HEK293 (cell line): ENCODE measurements around the gene JMJD6.

Experiments used
- CTCF ChIA-PET: fragments of 350-600 bp; formaldehyde crosslinking; extraction: SDS; loops from one replicate; lab custom pipeline; 2021; ENCODE audit warnings: antibody characterized with exemption; lab: Yijun Ruan, JAX
- POLR2A ChIA-PET: fragments of 300-600 bp; formaldehyde crosslinking; extraction: SDS; loops from one replicate; lab custom pipeline; 2020; ENCODE audit warnings: antibody characterized with exemption, inconsistent platforms; lab: Yijun Ruan, JAX
- H3K27ac ChIP-seq: fragments of 200-500 bp; sonication (Bioruptor generic); 2 replicates; pipeline ENCODE4 v1.5.1; 2014; ENCODE audit warnings: low read depth, low read length, control low read depth, inconsistent platforms; ENCODE audit errors: extremely low read depth
- H3K36me3 ChIP-seq, 2 experiments: fragments of 200-500 bp in 1 of 2; sonication (Bioruptor generic) in 1 of 2; 1 replicate in 1 of 2; 2 replicates in 1 of 2; pipeline ENCODE4 v1.5.1; 2014 to 2017; ENCODE audit warnings: inconsistent platforms in 2 of 2, low read length in 2 of 2; ENCODE audit not compliant: control insufficient read depth in 2 of 2, insufficient read depth in 1 of 2
- H3K4me1 ChIP-seq: fragments of 200-500 bp; sonication (Bioruptor generic); 2 replicates; pipeline ENCODE4 v1.5.1; 2014; ENCODE audit warnings: mild to moderate bottlenecking, low read length, inconsistent platforms; ENCODE audit not compliant: control insufficient read depth, insufficient read depth
- H3K4me3 ChIP-seq: 2 replicates; pipeline ENCODE4 v1.5.1; 2011; ENCODE audit warnings: low read depth, mild to moderate bottlenecking, control low read depth, low read length, moderate library complexity
- H3K9me3 ChIP-seq: fragments of 200-500 bp; sonication (Bioruptor generic); 2 replicates; pipeline ENCODE4 v1.5.1; 2014; ENCODE audit warnings: low read depth, low read length, inconsistent platforms; ENCODE audit not compliant: control insufficient read depth, insufficient read depth
- BCL11A ChIP-seq: fragments of 450-650 bp; formaldehyde crosslinking; IDR thresholded peaks from 2 replicates; pipeline ENCODE4 v1.5.1; 2016; ENCODE audit warnings: low read depth, missing biosample characterization, missing genetic modification characterization
- GLIS1 ChIP-seq: fragments of 450-650 bp; formaldehyde crosslinking; IDR thresholded peaks from 2 replicates; pipeline ENCODE4 v1.5.1; 2016; ENCODE audit warnings: missing biosample characterization, missing genetic modification characterization
- PBX3 ChIP-seq: sonication (generic); formaldehyde crosslinking; IDR thresholded peaks from 2 replicates; pipeline ENCODE4 v1.8.1; 2022; ENCODE audit warnings: mild to moderate bottlenecking, moderate library complexity, missing genetic modification reagents
- PRDM1 ChIP-seq: fragments of 450-650 bp; formaldehyde crosslinking; IDR thresholded peaks from 2 replicates; pipeline ENCODE4; 2016; ENCODE audit warnings: missing biosample characterization, missing genetic modification characterization
- ZBTB26 ChIP-seq: fragments of 450-650 bp; formaldehyde crosslinking; optimal IDR thresholded peaks from 2 replicates; pipeline ENCODE3; 2016; ENCODE audit warnings: missing biosample characterization, mild to moderate bottlenecking, missing genetic modification characterization
- ZBTB8A ChIP-seq: fragments of 450-650 bp; formaldehyde crosslinking; IDR thresholded peaks from 2 replicates; pipeline ENCODE4 v1.5.1; 2016; ENCODE audit warnings: missing biosample characterization, missing genetic modification characterization
- ZFP37 ChIP-seq: fragments of 450-650 bp; formaldehyde crosslinking; IDR thresholded peaks from 2 replicates; pipeline ENCODE4 v1.5.1; 2016; ENCODE audit warnings: missing biosample characterization, missing genetic modification characterization
- ZNF473 ChIP-seq: fragments of 450-650 bp; formaldehyde crosslinking; IDR thresholded peaks from 2 replicates; pipeline ENCODE4 v1.5.1; 2017; ENCODE audit warnings: missing biosample characterization, missing genetic modification characterization
- ZNF600 ChIP-seq: fragments of 450-650 bp; formaldehyde crosslinking; IDR thresholded peaks from 2 replicates; pipeline ENCODE4 v1.5.1; 2016; ENCODE audit warnings: missing biosample characterization, missing genetic modification characterization
- ZNF843 ChIP-seq: fragments of 450-650 bp; formaldehyde crosslinking; IDR thresholded peaks from 2 replicates; pipeline ENCODE4 v1.5.1; 2016; ENCODE audit warnings: missing biosample characterization, missing genetic modification characterization
- ZSCAN30 ChIP-seq: fragments of 450-650 bp; IDR thresholded peaks from 2 replicates; pipeline ENCODE4 v1.5.1; 2018; ENCODE audit warnings: missing biosample characterization, mild to moderate bottlenecking, missing genetic modification characterization, moderate library complexity
- ZSCAN5A ChIP-seq: fragments of 450-650 bp; formaldehyde crosslinking; IDR thresholded peaks from 2 replicates; pipeline ENCODE4 v1.5.1; 2016; ENCODE audit warnings: missing biosample characterization, missing genetic modification characterization
- TF ChIP-seq, protein P1 (sequence below): fragments of 450-650 bp; formaldehyde crosslinking; IDR thresholded peaks from 2 replicates; pipeline ENCODE4 v1.5.1; 2016; ENCODE audit warnings: missing biosample characterization, missing genetic modification characterization
- TF ChIP-seq, protein P2 (sequence below): fragments of 450-650 bp; formaldehyde crosslinking; IDR thresholded peaks from 2 replicates; pipeline ENCODE4 v1.5.1; 2016; ENCODE audit warnings: missing biosample characterization, missing genetic modification characterization
- TF ChIP-seq, protein P3 (sequence below): fragments of 450-650 bp; formaldehyde crosslinking; IDR thresholded peaks from 2 replicates; pipeline ENCODE4 v1.5.1; 2016; ENCODE audit warnings: missing biosample characterization, missing genetic modification characterization, borderline replicate concordance
- TF ChIP-seq, protein P4 (sequence below): fragments of 450-650 bp; formaldehyde crosslinking; IDR thresholded peaks from 2 replicates; pipeline ENCODE4 v1.5.1; 2017; ENCODE audit warnings: missing biosample characterization, missing genetic modification characterization
- TF ChIP-seq, protein P5 (sequence below): fragments of 450-650 bp; formaldehyde crosslinking; IDR thresholded peaks from 2 replicates; pipeline ENCODE4 v1.5.1; 2016; ENCODE audit warnings: missing biosample characterization, missing genetic modification characterization, borderline replicate concordance

The JMJD6 gene

DNA sequence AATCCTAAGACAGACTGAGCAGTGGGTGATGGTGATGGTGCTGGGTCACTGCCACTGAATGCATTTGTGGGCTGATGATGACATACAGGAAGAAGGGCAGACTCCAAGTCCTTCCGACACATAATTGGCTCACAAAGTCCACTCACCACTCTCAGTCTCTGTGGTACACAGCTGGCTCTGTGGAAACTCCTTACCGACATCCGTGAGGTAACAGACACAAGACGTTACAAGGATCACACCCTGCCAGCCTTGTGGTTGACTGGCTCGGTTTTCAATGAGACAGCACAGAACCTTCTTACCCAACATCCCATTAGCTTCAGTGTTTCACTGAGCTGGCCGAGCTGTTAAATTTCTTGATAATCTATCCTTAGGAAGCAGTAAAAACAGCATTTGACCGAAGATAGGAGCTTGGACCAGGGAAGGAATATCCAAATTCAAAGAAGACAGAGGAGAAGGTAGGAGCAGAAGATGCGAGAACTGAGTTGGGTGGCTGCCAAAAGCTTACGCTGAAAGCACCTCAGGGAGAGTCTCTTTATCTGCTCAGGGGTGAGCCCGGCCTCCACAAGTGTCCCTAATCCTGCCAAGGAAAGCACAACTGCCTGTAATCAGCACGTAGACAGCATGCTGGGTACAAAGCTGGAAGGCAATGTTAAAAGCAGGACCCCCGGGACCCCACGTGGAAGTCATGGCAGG, 10.1 kb downstream of the JMJD6 start:
- H3K36me3 ChIP-seq: peaks cover 42 to 81% of the 10 kb centered on the region in 2 experiments
- H3K4me1 ChIP-seq: peaks cover 32% of the 10 kb centered on the region
- CTCF ChIA-PET: interaction anchor here (0.5 to 9.8 kb wide), 14 partner anchors 10 to 1261 kb away, joined by 3 to 175 read pairs (median 6); partner anchors contain the start of genes JMJD6 and METTL23
- no peaks in the 10 kb centered on the region for H3K9me3 ChIP-seq
- POLR2A ChIA-PET: interaction anchor here (0.5 to 3.1 kb wide), 14 partner anchors 8 to 1720 kb away, joined by 3 to 22 read pairs (median 4); partner anchors contain the start of genes JMJD6, METTL23 and MFSD11
- peak overlapping the region; percentile 70 for H3K27ac ChIP-seq
- H3K4me3 ChIP-seq: no peak overlapping the region
- TF ChIP-seq, protein P1, sequence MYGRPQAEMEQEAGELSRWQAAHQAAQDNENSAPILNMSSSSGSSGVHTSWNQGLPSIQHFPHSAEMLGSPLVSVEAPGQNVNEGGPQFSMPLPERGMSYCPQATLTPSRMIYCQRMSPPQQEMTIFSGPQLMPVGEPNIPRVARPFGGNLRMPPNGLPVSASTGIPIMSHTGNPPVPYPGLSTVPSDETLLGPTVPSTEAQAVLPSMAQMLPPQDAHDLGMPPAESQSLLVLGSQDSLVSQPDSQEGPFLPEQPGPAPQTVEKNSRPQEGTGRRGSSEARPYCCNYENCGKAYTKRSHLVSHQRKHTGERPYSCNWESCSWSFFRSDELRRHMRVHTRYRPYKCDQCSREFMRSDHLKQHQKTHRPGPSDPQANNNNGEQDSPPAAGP (tag by site-specific recombination): no peak; the same call in 1 of the 2 replicates
- TF ChIP-seq, protein P2, sequence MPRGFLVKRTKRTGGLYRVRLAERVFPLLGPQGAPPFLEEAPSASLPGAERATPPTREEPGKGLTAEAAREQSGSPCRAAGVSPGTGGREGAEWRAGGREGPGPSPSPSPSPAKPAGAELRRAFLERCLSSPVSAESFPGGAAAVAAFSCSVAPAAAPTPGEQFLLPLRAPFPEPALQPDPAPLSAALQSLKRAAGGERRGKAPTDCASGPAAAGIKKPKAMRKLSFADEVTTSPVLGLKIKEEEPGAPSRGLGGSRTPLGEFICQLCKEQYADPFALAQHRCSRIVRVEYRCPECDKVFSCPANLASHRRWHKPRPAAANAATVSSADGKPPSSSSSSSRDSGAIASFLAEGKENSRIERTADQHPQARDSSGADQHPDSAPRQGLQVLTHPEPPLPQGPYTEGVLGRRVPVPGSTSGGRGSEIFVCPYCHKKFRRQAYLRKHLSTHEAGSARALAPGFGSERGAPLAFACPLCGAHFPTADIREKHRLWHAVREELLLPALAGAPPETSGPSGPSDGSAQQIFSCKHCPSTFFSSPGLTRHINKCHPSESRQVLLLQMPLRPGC: 0 out of 2 replicates have a peak, but pooled peaks have one; percentile 12
- TF ChIP-seq ZNF473 (tag by site-specific recombination) (no peak), PRDM1 (tag by site-specific recombination) (peak; percentile 47; the same call in 1 of the 2 replicates), ZBTB8A (tag by site-specific recombination) (peak; percentile 47; the same call in 1 of the 2 replicates), ZSCAN5A (no peak), GLIS1 (peak; percentile 78), ZNF843 (tag by site-specific recombination) (peak; percentile 59; the same call in 1 of the 2 replicates), PBX3 (CRISPR knock-in tag) (no peak), ZFP37 (tag by site-specific recombination) (no peak), BCL11A (tag by site-specific recombination) (no peak), ZBTB26 (tag by site-specific recombination) (no peak), ZSCAN30 (tag by site-specific recombination) (peak; percentile 53), ZNF600 (tag by site-specific recombination) (peak; percentile 98)
- TF ChIP-seq, protein P3, sequence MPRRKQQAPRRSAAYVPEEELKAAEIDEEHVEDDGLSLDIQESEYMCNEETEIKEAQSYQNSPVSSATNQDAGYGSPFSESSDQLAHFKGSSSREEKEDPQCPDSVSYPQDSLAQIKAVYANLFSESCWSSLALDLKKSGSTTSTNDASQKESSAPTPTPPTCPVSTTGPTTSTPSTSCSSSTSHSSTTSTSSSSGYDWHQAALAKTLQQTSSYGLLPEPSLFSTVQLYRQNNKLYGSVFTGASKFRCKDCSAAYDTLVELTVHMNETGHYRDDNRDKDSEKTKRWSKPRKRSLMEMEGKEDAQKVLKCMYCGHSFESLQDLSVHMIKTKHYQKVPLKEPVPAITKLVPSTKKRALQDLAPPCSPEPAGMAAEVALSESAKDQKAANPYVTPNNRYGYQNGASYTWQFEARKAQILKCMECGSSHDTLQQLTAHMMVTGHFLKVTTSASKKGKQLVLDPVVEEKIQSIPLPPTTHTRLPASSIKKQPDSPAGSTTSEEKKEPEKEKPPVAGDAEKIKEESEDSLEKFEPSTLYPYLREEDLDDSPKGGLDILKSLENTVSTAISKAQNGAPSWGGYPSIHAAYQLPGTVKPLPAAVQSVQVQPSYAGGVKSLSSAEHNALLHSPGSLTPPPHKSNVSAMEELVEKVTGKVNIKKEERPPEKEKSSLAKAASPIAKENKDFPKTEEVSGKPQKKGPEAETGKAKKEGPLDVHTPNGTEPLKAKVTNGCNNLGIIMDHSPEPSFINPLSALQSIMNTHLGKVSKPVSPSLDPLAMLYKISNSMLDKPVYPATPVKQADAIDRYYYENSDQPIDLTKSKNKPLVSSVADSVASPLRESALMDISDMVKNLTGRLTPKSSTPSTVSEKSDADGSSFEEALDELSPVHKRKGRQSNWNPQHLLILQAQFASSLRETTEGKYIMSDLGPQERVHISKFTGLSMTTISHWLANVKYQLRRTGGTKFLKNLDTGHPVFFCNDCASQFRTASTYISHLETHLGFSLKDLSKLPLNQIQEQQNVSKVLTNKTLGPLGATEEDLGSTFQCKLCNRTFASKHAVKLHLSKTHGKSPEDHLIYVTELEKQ: no peak
- TF ChIP-seq, protein P4, sequence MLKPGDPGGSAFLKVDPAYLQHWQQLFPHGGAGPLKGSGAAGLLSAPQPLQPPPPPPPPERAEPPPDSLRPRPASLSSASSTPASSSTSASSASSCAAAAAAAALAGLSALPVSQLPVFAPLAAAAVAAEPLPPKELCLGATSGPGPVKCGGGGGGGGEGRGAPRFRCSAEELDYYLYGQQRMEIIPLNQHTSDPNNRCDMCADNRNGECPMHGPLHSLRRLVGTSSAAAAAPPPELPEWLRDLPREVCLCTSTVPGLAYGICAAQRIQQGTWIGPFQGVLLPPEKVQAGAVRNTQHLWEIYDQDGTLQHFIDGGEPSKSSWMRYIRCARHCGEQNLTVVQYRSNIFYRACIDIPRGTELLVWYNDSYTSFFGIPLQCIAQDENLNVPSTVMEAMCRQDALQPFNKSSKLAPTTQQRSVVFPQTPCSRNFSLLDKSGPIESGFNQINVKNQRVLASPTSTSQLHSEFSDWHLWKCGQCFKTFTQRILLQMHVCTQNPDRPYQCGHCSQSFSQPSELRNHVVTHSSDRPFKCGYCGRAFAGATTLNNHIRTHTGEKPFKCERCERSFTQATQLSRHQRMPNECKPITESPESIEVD (tag by site-specific recombination): peak; percentile 32; the same call in 1 of the 2 replicates
- TF ChIP-seq, protein P5, sequence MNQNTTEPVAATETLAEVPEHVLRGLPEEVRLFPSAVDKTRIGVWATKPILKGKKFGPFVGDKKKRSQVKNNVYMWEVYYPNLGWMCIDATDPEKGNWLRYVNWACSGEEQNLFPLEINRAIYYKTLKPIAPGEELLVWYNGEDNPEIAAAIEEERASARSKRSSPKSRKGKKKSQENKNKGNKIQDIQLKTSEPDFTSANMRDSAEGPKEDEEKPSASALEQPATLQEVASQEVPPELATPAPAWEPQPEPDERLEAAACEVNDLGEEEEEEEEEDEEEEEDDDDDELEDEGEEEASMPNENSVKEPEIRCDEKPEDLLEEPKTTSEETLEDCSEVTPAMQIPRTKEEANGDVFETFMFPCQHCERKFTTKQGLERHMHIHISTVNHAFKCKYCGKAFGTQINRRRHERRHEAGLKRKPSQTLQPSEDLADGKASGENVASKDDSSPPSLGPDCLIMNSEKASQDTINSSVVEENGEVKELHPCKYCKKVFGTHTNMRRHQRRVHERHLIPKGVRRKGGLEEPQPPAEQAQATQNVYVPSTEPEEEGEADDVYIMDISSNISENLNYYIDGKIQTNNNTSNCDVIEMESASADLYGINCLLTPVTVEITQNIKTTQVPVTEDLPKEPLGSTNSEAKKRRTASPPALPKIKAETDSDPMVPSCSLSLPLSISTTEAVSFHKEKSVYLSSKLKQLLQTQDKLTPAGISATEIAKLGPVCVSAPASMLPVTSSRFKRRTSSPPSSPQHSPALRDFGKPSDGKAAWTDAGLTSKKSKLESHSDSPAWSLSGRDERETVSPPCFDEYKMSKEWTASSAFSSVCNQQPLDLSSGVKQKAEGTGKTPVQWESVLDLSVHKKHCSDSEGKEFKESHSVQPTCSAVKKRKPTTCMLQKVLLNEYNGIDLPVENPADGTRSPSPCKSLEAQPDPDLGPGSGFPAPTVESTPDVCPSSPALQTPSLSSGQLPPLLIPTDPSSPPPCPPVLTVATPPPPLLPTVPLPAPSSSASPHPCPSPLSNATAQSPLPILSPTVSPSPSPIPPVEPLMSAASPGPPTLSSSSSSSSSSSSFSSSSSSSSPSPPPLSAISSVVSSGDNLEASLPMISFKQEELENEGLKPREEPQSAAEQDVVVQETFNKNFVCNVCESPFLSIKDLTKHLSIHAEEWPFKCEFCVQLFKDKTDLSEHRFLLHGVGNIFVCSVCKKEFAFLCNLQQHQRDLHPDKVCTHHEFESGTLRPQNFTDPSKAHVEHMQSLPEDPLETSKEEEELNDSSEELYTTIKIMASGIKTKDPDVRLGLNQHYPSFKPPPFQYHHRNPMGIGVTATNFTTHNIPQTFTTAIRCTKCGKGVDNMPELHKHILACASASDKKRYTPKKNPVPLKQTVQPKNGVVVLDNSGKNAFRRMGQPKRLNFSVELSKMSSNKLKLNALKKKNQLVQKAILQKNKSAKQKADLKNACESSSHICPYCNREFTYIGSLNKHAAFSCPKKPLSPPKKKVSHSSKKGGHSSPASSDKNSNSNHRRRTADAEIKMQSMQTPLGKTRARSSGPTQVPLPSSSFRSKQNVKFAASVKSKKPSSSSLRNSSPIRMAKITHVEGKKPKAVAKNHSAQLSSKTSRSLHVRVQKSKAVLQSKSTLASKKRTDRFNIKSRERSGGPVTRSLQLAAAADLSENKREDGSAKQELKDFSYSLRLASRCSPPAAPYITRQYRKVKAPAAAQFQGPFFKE (tag by site-specific recombination): no peak
